SHP77 treated with DMSO at 0.1 percent for 48 hours (cell line): ENCODE results near the gene YJU2.

Experiments used
- DNase-seq: peaks from one replicate; lab custom pipeline; 2025; lab: John Stamatoyannopoulos, UW

The YJU2 gene

DNA sequence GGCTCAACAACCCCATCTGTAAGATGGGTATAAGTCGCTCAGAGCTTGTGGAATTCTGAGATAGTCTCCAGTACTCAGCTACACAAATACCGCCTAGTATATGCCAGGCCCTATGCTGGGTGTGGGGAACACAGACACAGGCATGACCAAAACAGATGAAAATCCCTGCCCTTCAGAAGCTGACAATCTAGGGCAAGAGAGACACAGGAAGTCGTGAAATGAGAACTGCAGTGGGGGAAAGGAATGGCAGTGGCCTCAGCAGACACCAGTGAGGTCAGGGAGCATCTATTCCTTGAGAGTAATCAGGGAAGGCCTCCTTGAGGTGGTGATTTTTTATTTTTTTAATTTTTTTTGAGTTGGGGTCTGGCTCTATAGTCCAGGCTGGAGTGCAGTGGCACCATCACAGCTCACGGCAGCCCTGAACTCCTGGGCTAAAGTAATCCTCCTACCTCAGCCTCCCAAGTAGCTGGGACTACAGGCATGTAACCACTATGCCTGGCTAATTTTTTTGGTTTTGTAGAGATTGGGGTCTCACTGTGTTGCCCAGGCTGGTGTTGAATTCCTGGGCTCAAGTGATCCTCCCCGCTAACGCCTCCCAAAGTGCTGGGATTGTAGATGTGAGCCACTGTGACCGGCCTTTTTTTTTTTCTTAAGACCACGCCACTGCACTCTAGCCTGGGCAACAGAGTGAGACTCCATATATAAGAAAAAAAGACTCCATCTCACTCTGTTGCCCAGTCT lies 52.1 kb downstream of the YJU2 start:
- DNase-seq = no peak

DNA sequence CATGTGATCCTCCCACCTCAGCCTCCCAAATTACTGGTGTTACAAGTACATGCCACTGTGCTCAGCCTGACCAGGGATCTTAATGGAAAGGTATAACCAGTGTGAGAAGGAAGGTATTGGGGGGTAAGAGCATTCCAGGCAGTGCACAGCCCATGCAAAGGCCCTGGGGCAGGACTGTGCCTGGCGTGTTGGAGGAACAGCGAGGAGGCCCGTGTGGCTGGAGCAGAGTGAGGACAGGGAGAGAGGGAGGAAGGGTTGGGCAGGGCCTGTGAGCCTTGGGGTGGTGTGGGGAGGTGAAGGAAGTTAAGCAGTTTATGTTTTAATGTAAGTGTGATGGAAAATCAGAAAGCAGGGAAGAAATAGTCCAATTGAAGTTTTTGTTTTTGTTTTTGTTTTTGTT lies 53.7 kb downstream of the YJU2 start:
- DNase-seq = no peak

DNA sequence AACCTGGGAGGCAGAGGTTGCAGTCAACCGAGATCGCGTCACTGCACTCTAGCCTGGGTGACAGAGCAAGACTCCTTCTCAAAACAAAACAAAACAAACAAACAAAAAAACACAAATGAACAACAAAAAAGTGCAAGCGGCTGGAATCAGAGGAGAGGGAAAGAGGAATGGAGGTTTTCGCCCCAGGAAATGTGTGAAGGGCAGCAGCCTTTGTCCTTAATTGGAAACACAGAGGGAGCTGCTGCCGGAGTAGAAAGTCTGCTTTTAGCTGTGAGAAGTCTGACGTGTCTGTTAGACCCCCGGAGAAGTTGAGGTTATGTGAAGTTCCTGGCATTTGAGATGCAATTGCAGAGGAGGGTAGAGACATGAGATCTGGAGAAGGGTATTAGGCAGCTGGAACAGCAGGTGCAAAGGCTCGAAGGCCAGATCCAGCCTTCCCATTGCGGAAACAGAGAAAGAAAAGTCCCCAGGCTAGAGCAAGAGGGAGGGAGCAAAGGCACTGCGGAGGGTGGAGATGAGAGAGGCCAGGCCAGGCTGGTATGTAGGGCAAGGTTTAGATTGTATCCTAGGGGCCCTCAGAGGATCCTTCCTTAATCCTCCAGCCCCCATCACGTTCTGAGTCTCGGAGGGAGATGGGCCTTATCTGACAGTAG lies 54.8 kb downstream of the YJU2 start:
- DNase-seq = no peak

GRCh38 chr19:4302243-4302640 lies 55.4 kb downstream of the YJU2 start, which contains the start of gene TMIGD2:
Gene TMIGD2, minus strand, starts transcription at chr19:4302389. Its CDS starts 4 bp downstream, at chr19:4302385.
- DNase-seq = no peak

GRCh38 chr19:4303819-4304537 lies 57.1 kb downstream of the YJU2 start:
- DNase-seq = no peak

- DNase-seq = peak; percentile 56
These were observed 57.8 kb downstream of the YJU2 start, which contains the start of gene FSD1 for GRCh38 chr19:4304538-4305256. Gene FSD1, plus strand, starts transcription at chr19:4304598. Its CDS starts 149 bp downstream, at chr19:4304747.

- DNase-seq = no peak
These were observed 58.4 kb downstream of the YJU2 start for GRCh38 chr19:4305257-4305612.

DNA sequence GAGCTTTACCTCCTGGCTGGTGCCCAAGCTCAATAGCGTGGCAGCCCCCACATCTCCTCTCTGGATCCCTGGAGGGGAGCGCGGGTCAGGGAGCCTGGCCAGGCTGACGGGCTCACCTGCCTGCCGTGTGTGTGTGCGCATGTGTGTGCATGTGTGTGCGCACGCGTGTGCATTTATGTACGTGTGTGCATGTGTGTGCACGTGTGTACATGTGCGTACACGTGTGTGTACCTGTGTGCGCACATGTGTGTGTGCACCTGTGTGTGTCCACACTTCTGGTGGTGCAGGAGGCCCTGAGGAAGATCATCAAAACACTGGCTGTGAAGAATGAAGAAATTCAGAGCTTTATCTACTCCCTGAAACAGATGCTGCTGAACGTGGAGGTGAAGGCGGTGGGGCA lies 58.8 kb downstream of the YJU2 start:
- no peak for DNase-seq

- no peak for DNase-seq
These were observed 63.6 kb downstream of the YJU2 start for GRCh38 chr19:4310247-4311121.

DNA sequence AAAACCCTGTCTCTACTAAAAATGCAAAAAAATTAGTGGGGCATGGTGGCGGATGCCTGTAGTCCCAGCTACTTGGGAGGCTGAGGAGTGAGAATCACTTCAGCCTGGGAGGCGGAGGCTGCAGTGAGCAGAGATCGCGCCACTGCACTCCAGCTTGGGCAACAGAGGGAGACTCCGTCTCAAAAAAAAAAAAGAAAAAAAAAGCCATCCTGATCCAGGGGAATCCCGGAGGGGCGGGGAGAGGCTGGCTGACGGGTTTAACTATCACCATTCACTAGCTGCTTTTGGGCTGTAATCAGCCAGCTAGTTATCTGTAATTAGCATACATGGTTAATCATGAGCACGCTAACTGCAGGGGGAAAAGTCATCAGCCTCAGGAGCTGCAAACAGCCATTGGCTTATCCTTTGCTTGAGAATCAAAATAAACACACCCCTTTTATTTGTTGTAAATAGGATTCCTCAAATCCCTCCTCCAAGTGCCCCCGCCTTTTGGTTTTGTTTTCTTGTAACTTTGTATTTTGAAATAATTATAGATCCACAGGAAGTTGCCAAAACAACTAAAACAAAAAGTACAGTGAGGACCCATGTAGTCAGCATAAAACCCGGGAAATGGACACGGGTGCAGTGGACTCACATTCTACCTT lies 67.1 kb downstream of the YJU2 start:
- no peak for DNase-seq

DNA sequence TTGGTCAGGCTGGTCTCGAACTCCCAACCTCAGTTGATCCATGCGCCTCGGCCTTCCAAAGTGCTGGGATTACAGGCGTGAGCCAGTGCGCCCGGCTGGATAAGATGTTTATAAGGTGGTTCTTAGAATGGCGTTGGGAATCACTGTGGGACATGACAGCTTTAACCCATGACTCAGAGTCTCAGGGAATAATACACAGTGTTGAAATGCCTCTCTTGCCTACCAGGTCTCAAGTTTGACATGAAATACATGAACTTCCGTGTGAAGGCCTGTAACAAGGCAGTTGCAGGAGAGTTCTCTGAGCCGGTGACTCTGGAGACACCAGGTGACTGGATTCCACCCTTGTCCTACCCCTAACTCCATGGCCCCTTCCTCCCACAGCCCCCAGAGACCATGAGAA lies 70.1 kb downstream of the YJU2 start:
- DNase-seq = no peak

- DNase-seq = no peak
These were observed 71.6 kb downstream of the YJU2 start for GRCh38 chr19:4318460-4318859.
